OCI-M2 (cell line): ENCODE data around the gene MYBPC1.
"Not testable (repeated sequence)": the region's sequence is repeated elsewhere in the genome, so short reads cannot be mapped to it uniquely, and the experiment has no call there.

ENCODE experiments used
- DNase-seq: peaks from one replicate; lab custom pipeline; 2025; ENCODE audit not compliant: unreplicated experiment; lab: John Stamatoyannopoulos, UW

The MYBPC1 gene

GRCh38 chr12:101650346-101651117 lies 55.8 kb downstream of the MYBPC1 start:
- DNase-seq = no peak

DNA sequence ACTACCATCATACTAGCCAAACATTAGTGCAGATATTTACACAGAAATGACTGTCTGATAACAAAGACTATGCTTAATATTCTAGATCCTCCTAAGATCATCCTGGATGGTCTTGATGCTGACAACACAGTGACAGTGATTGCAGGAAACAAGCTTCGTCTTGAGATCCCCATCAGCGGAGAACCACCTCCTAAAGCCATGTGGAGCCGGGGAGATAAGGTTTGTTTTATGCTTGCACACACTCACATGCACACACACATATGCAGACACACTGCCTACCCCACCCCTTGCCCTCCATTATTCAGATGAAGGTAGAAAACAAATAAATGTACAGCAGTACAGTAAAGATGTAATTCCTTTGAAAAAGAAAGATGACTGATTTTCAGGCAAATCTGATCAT lies 58.3 kb downstream of the MYBPC1 start:
- no peak for DNase-seq

DNA sequence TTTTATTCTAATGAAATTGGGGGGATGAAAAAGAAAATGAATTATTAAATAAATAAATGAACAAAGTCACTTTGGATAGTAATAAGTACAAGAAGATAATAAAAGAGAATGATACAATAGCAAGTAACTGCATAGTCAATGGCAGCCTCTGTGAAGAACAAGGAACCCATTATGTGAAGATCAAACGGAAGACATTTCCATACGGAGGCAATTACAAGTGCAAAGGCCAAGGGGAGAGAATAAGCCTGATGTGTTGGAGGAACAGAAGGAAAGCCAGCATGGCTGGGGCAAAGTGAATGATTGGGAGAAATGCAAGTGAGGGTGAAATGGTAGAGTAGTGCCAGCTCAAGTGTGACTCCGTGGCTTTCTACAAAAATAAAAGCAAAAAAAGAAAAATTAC lies 58.7 kb downstream of the MYBPC1 start:
- no peak for DNase-seq

GRCh38 chr12:101654442-101654841 lies 59.7 kb downstream of the MYBPC1 start:
- no peak for DNase-seq

GRCh38 chr12:101655393-101655792 lies 60.6 kb downstream of the MYBPC1 start:
- no peak for DNase-seq

DNA sequence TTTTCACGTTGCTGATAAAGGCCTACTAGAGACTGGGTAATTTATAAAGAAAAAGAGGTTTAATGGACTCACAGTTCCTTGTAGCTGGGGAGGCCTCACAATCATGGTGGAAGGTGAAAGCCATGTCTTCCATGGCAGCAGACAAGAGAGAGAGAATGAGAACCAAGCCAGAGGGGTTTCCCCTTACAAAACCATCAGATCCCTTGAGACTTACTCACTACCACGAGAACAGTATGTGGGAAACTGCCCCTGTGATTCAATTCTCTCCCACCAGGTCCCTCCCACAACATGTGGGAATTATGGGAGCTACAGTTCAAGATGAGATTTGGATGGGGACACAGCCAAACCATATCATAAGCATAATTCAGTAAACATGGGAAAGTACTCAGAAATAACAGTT lies 65.9 kb downstream of the MYBPC1 start:
- DNase-seq = not testable (repeated sequence)

- DNase-seq = no peak
Observed at GRCh38 chr12:101663298-101663697, 68.5 kb downstream of the MYBPC1 start.

DNA sequence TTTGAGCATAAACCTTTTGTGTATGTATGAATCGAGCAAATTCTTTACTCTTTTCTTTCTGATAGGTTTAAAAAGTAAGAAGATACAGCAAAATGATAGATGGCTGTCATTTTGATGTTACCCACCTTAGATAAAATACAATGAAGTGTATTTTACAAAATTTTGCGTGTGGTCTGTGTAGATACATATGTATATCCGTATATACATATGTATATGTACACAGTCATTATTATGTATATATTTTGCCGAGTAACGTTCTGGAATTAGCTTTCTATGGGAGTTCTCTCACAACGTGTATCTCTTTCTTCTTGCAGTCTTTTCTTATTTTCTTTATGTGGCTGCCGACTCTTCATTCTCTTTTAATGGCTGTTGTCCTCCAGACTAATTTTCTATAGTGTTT lies 70.2 kb downstream of the MYBPC1 start:
- no peak for DNase-seq

- no peak for DNase-seq
Observed at GRCh38 chr12:101666052-101666728, 71.4 kb downstream of the MYBPC1 start.

GRCh38 chr12:101667591-101667990 lies 72.8 kb downstream of the MYBPC1 start:
- no peak for DNase-seq

- DNase-seq = no peak
Observed at GRCh38 chr12:101670007-101670671, 75.4 kb downstream of the MYBPC1 start.

DNA sequence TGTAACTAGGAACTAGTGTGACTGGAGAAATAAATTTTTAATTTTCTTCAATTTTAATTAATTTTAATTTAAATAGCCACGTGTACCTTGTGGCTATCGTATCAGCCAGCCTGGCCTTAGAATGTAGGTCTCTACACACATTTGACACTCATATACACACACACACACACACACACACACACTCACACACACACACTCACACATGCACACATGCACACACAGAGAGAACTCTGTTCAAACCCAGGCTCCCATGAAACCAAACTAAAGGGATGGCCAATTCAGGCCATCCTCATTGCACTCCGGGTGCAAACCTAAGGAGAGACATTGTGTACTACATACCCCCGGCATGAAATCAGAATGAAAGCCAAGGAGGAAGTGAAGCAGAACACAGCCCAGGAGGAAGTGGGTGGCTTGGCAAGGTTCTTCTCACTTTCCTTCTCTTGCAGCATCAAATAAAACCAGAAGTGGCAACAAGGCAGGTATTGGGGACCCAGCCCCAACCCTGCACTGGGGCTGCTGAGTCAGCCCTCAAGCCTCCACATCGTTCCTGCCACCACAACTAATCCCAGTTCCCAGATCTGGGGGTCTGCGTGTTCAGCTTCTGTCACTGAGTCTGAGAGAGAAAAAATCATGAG lies 76.5 kb downstream of the MYBPC1 start:
- DNase-seq = no peak

- no peak for DNase-seq
Observed at GRCh38 chr12:101671833-101672232, 77.1 kb downstream of the MYBPC1 start.

DNA sequence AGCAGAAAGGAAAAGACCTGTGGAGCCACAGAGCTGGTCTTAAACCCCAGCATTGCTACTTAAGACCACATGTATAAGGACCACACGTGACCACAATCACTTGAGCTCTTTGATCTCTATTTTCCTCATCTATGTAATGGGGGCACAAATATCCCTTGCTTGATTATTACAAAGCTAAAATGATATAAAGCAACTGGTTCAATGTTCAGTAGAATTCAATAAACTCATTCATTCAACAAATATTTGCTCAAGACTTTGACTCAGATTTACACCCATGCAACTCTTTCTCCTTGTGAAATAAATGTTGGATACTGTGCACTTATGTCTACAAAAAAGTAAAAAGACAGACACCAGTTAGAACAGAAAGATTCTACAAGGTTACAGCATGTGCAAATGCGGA lies 80.8 kb downstream of the MYBPC1 start:
- no peak for DNase-seq

GRCh38 chr12:101676497-101676896 lies 81.7 kb downstream of the MYBPC1 start:
- not testable (repeated sequence) for DNase-seq

DNA sequence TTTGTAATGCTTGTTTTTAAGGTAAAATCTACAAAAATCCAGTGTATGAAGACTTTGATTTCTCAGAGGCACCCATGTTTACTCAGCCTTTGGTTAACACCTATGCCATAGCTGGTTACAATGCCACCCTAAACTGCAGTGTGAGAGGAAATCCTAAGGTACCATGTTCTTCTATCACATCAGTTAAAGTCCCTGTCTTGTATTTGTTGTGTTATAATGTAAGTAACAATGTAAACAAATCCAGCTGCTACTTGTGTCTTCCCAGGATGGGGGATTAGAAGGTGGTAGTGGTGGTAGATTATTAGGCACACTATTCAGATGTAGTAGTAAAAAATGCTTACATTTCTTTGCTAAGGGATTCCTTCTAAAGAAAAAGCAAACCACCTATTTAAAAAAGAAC lies 83.3 kb downstream of the MYBPC1 start:
- no peak for DNase-seq

GRCh38 chr12:101680240-101680639 lies 85.5 kb downstream of the MYBPC1 start:
- DNase-seq = no peak

DNA sequence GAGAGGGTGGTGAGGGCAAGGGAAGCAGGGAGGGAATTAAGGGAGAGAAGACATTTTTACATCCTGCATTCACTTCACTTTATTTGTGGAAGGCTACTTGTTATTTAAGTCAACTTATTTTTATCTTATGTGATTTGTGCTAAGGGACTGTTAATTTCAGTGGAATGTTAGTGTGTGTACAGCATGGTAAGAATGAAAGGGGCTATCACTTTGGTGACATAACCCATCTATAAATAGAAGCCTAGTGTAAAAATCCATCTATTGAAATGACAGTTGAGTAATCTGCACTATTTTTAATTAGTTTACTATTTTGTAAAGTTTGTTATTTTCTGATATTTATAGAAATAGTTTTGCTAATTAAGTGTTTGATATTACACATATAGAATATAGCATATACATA lies 85.9 kb downstream of the MYBPC1 start:
- no peak for DNase-seq

- DNase-seq = not testable (repeated sequence)
Observed at GRCh38 chr12:101681627-101682026, 86.9 kb downstream of the MYBPC1 start.

GRCh38 chr12:101685092-101685491 lies 90.3 kb downstream of the MYBPC1 start:
- DNase-seq = no peak

DNA sequence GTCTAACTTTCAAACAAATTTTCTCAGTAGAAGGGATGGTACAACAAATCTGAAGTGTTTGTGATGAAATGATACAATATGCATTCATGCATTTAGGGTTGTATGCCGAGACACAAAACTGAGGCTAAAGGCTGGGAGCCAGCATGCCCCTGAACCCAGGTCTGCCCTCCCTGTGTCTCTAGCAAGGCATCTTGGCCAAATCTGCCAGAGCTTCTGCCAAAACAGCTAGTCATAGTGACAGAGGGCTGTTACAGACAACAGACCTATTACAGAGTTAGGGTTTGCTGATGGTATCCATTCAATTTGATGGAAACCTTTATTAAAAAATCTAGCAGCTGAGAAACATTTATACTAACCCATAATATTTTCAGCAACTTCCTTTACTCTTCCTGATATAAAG lies 91.4 kb downstream of the MYBPC1 start:
- DNase-seq = no peak
